Endothelial cell of umbilical vein (primary cell): Measurements from ENCODE around the gene CCDC187. TPM values are rescaled to one million over a fixed set of nuclear protein-coding genes. Genes with fewer than 3 reads are reported as not detected.
A peak's percentile ranks its signal among the peaks of the same experiment; 100 is the strongest.

Experiments
- BruUV-seq: library from RNA; stranded (reverse); fragments of 400-500 nt; replicated peaks from 2 replicates; lab custom pipeline; 2021; lab: Mats Ljungman, UMichigan
- CTCF ChIA-PET: fragments of 300-600, 350-600 bp; sonication (Branson Sonifier 250); formaldehyde crosslinking; loops from one replicate; lab custom pipeline; 2021; ENCODE audit warnings: antibody characterized with exemption, inconsistent platforms; lab: Charles Lee
- POLR2A ChIA-PET: fragments of 300-600, 350-600 bp; sonication (Branson Sonifier 250); formaldehyde crosslinking; loops from one replicate; lab custom pipeline; 2021; ENCODE audit warnings: antibody characterized with exemption, inconsistent platforms; lab: Charles Lee
- DNase-seq: peaks from one replicate; pipeline ENCODE4 v3.0.0-alpha.2; 2011; ENCODE audit warnings: low read depth, low spot score
- FAIRE-seq: peaks from 2 replicates; lab custom pipeline; 2011; peaks lifted over from hg19 to GRCh38; lab: Jason Lieb, UNC
- H2AFZ ChIP-seq: 2 replicates; pipeline ENCODE4 v1.6.0; 2012; ENCODE audit warnings: low read depth, low read length, control low read depth, inconsistent platforms
- H3K27ac ChIP-seq: 2 replicates; pipeline ENCODE4 v1.5.1; 2011; ENCODE audit warnings: low read depth, mild to moderate bottlenecking, control low read depth, low read length, moderate library complexity; ENCODE audit not compliant: insufficient read depth
- H3K27me3 ChIP-seq, 2 experiments: 2 replicates each; pipeline versions ENCODE4 v1.6.0 to v1.6.1; 2011; ENCODE audit warnings: low read length in 2 of 2, mixed read lengths in 1 of 2; ENCODE audit not compliant: control insufficient read depth in 2 of 2, insufficient read depth in 2 of 2
- H3K36me3 ChIP-seq, 2 experiments: 2 replicates in 1 of 2; 3 replicates in 1 of 2; pipeline ENCODE4 v1.5.1; 2011; ENCODE audit warnings: low read length in 2 of 2, mild to moderate bottlenecking in 1 of 2, moderate library complexity in 1 of 2; ENCODE audit not compliant: control insufficient read depth in 2 of 2, insufficient read depth in 2 of 2; ENCODE audit errors: extremely low read depth in 1 of 2
- H3K4me1 ChIP-seq: 3 replicates; pipeline ENCODE4 v1.5.1; 2011; ENCODE audit warnings: mild to moderate bottlenecking, low read length; ENCODE audit not compliant: control insufficient read depth, insufficient read depth; ENCODE audit errors: extremely low read depth
- H3K4me2 ChIP-seq: 2 replicates; pipeline ENCODE4 v1.6.1; 2011; ENCODE audit warnings: low read length, control low read depth, mixed read lengths; ENCODE audit not compliant: insufficient read depth
- H3K4me3 ChIP-seq, 3 experiments: fragments of 200-600 bp in 1 of 3; sonication (generic), shearing (Covaris generic) in 1 of 3; replicated peaks in 1 of 3; 2 replicates each; pipeline ENCODE4 v1.5.1; 2011 to 2016; ENCODE audit warnings: control low read depth in 3 of 3, low read length in 3 of 3, mild to moderate bottlenecking in 2 of 3, inconsistent platforms in 1 of 3, low read depth in 1 of 3, moderate library complexity in 1 of 3; ENCODE audit not compliant: insufficient read depth in 1 of 3
- H3K79me2 ChIP-seq: 2 replicates; pipeline ENCODE4 v1.6.0; 2012; ENCODE audit warnings: low read length, inconsistent platforms; ENCODE audit not compliant: control insufficient read depth, insufficient read depth
- H3K9ac ChIP-seq: replicated peaks from 2 replicates; pipeline ENCODE3; 2011; ENCODE audit warnings: low read length, control low read depth; ENCODE audit not compliant: insufficient read depth; ENCODE audit errors: extremely low read depth
- H3K9me1 ChIP-seq: replicated peaks from 3 replicates; pipeline ENCODE4 v1.6.0; 2011; ENCODE audit warnings: mild to moderate bottlenecking, low read length; ENCODE audit not compliant: control insufficient read depth, insufficient read depth; ENCODE audit errors: extremely low read depth
- H3K9me3 ChIP-seq: replicated peaks from 2 replicates; pipeline ENCODE4 v1.5.1; 2012; ENCODE audit warnings: low read length, inconsistent platforms; ENCODE audit not compliant: control insufficient read depth, insufficient read depth
- H4K20me1 ChIP-seq: replicated peaks from 2 replicates; pipeline ENCODE3; 2011; ENCODE audit warnings: mild to moderate bottlenecking, low read length; ENCODE audit not compliant: control insufficient read depth, insufficient read depth; ENCODE audit errors: extremely low read depth
- EZH2 ChIP-seq: IDR thresholded peaks from 2 replicates; pipeline ENCODE4 v1.6.1; 2012; ENCODE audit warnings: borderline replicate concordance, low read depth, mild to moderate bottlenecking, moderate library complexity, low read length, inconsistent platforms; ENCODE audit not compliant: severe bottlenecking
- FOS ChIP-seq: IDR thresholded peaks from 2 replicates; pipeline ENCODE4 v1.6.1; 2011; ENCODE audit warnings: mild to moderate bottlenecking, low read length, moderate library complexity, borderline replicate concordance; ENCODE audit not compliant: insufficient read depth
- JUN ChIP-seq: IDR thresholded peaks from 2 replicates; pipeline ENCODE4 v1.6.1; 2011; ENCODE audit warnings: borderline replicate concordance, low read depth; ENCODE audit not compliant: insufficient read length, insufficient read depth
- dilution Hi-C: fragments of 300-500 bp; cut with MboI; formaldehyde crosslinking; loops from one replicate; pipeline ENCODE4 v1.15.0; 2019; ENCODE audit warnings: low sequenced_read_pairs; ENCODE audit not compliant: extremely low pct_ligation_motif_present
- intact Hi-C: fragments of 100-400 bp; cut with micrococcal nuclease; formaldehyde crosslinking; loops from one replicate; pipeline ENCODE4 v1.10.0; 2022
- polyA plus RNA-seq, 4 experiments: library from polyadenylated mRNA; depleted of rRNA in 3 of 4; stranded (reverse) in 3 of 4; unstranded in 1 of 4; fragments of >200 nt; gene quantifications; 2 replicates each; pipeline versions ENCODE4 v1.2.1 to v1.2.3, GENCODE V29; 2011 to 2012; ENCODE audit warnings: missing spikeins in 1 of 4
- total RNA-seq: library from RNA; stranded (reverse); gene quantifications from 2 replicates; pipeline ENCODE4 v1.2.3, GENCODE V29; 2021
- TF ChIP-seq, protein P1 (sequence below): IDR thresholded peaks from 2 replicates; pipeline ENCODE4 v1.6.1; 2011; ENCODE audit not compliant: insufficient read depth, insufficient read length

The CCDC187 gene
- total and polyA plus RNA-seq, 2 donors (not counting 3 experiments of a cell fraction or from before 2014, with no cell fraction given), result not detected

DNA sequence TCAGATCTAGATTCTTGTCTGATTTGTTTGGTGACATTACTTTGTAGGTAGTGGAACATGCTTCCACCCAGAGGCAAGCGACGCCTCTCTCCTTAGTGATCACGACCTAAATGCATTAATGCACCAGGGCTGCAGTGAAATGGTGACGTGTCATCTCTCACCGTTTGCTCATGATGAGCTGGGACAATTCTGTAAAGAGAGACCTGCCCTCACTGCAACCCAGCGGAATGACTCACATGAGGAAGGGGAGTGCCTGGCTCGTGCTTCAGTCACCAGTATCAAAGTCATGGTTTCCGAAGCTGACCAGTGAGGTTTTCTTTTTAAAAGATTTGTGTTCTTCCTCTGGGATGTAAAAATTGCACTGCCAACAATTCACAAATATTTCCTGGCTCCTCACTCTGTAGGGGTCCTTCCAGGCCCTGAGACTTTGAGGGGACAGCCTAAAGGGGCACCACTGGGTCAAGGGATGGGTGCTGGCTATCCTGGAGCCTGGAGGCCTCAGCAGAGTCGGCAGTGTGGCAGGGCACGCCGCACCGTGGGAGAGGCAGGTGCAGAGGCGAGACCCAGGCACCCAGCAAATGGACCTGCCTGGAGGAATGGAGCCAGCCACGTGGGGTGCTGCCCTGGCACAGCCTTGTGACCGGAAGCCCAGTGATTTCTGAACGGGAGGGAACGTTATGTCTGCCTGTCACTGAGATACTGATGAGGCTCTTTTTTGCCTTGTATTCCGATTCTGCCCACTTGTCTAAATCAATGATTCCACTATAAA is 75.6 kb downstream of the CCDC187 start:
- Histone ChIP-seq H3K9ac (no peak overlapping the region), H3K9me3 (no peaks in the 10 kb centered on the region), H3K4me1 (peaks cover 7% of the 10 kb centered on the region), H3K36me3 (peaks cover 0 to 3% of the 10 kb centered on the region in 2 experiments), H3K27ac (peak overlapping the region; percentile 4), H3K79me2 (no peaks in the 10 kb centered on the region), H3K9me1 (no peaks in the 10 kb centered on the region), H3K27me3 (no peaks in the 10 kb centered on the region), H3K4me2 (no peak overlapping the region), H4K20me1 (no peaks in the 10 kb centered on the region), H2AFZ (no peak overlapping the region), H3K4me3 (no peak overlapping the region)
- ChIA-PET POLR2A (no interaction called here), CTCF (interaction anchor here (0.6 to 2.4 kb wide), 10 partner anchors 9 to 95 kb away, joined by 3 to 9 read pairs (median 6); no protein-coding TSS in a partner anchor)
- dilution Hi-C loops, result no loop called here
- peak; percentile 48 for DNase-seq
- FAIRE-seq, result peak; percentile 93
- intact Hi-C loops, result loop anchor here (5.0 kb wide), 1 partner anchor 141 kb away; no protein-coding TSS in a partner anchor
- no TSS peak for BruUV-seq
- TF ChIP-seq FOS (peak; percentile 64), EZH2 (no peak), JUN (peak; percentile 40)
- TF ChIP-seq, protein P1, sequence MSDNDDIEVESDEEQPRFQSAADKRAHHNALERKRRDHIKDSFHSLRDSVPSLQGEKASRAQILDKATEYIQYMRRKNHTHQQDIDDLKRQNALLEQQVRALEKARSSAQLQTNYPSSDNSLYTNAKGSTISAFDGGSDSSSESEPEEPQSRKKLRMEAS, result no peak
